NCI-H128 (cell line): ENCODE results near the gene ARL14.
"Not testable (repeated sequence)": the region's sequence is repeated elsewhere in the genome, so short reads cannot be mapped to it uniquely, and the experiment has no call there.

Experiments
- DNase-seq: peaks from one replicate; lab custom pipeline; 2025; ENCODE audit not compliant: unreplicated experiment; lab: John Stamatoyannopoulos, UW

ARL14 gene

GRCh38 chr3:160675566-160676124 is 1.3 kb upstream of the ARL14 start:
- DNase-seq, result no peak

- no peak for DNase-seq
These were observed 510 bp downstream of the ARL14 start for GRCh38 chr3:160677459-160677881.

- no peak for DNase-seq
These were observed 1.4 kb downstream of the ARL14 start for GRCh38 chr3:160678292-160678842.

GRCh38 chr3:160684368-160684740 is 7.4 kb downstream of the ARL14 start:
- DNase-seq, result no peak

GRCh38 chr3:160685144-160685766 is 8.3 kb downstream of the ARL14 start:
- no peak for DNase-seq

GRCh38 chr3:160686955-160687535 is 10.1 kb downstream of the ARL14 start:
- no peak for DNase-seq

GRCh38 chr3:160691151-160691550 is 14.2 kb downstream of the ARL14 start:
- no peak for DNase-seq

GRCh38 chr3:160691962-160692361 is 15.0 kb downstream of the ARL14 start:
- no peak for DNase-seq

GRCh38 chr3:160693191-160693590 is 16.2 kb downstream of the ARL14 start:
- DNase-seq, result no peak

- no peak for DNase-seq
These were observed 17.4 kb downstream of the ARL14 start for GRCh38 chr3:160694345-160694744.

GRCh38 chr3:160695003-160695402 is 18.0 kb downstream of the ARL14 start:
- no peak for DNase-seq

- DNase-seq, result no peak
These were observed 19.0 kb downstream of the ARL14 start for GRCh38 chr3:160695915-160696327.

GRCh38 chr3:160697637-160698380 is 20.8 kb downstream of the ARL14 start:
- DNase-seq, result no peak

GRCh38 chr3:160698599-160699195 is 21.7 kb downstream of the ARL14 start:
- no peak for DNase-seq

GRCh38 chr3:160701490-160701889 is 24.5 kb downstream of the ARL14 start:
- DNase-seq, result no peak

GRCh38 chr3:160702290-160702689 is 25.3 kb downstream of the ARL14 start:
- DNase-seq, result no peak

GRCh38 chr3:160703974-160704373 is 27.0 kb downstream of the ARL14 start:
- DNase-seq, result no peak

- DNase-seq, result peak; percentile 36
These were observed 30.3 kb downstream of the ARL14 start for GRCh38 chr3:160707187-160707794.

GRCh38 chr3:160709477-160710182 is 32.7 kb downstream of the ARL14 start:
- DNase-seq, result no peak

GRCh38 chr3:160713144-160713543 is 36.2 kb downstream of the ARL14 start:
- not testable (repeated sequence) for DNase-seq
